K562 (cell line): Measurements from ENCODE around the gene KCNE1. TPM values are rescaled to one million over a fixed set of nuclear protein-coding genes. Genes with fewer than 3 reads are reported as not detected.

ENCODE experiments used
- MIER1 ChIP-seq: fragments of 450-650 bp; IDR thresholded peaks from 2 replicates; pipeline ENCODE4 v1.6.1; 2016; ENCODE audit warnings: antibody characterized with exemption, mild to moderate bottlenecking, low read depth
- OTX1 ChIP-seq: fragments of 450-650 bp; formaldehyde crosslinking; IDR thresholded peaks from 2 replicates; pipeline ENCODE4 v1.4.0; 2022; ENCODE audit warnings: mild to moderate bottlenecking
- PTBP1 ChIP-seq: fragments of 200-400 bp; formaldehyde crosslinking; IDR thresholded peaks from 2 replicates; pipeline ENCODE4 v1.6.1; 2017; ENCODE audit warnings: low read depth, low read length
- RAD21 ChIP-seq, 2 experiments: fragments of 250-450 bp in 1 of 2; fragments of 450-650 bp in 1 of 2; sonication (Bioruptor Pico) in 1 of 2; formaldehyde crosslinking in 1 of 2; IDR thresholded peaks in 1 of 2; conservative IDR thresholded peaks in 1 of 2; 2 replicates each; pipeline versions ENCODE4 v1.4.0 to v1.8.0; 2020 to 2022; ENCODE audit warnings: mild to moderate bottlenecking in 2 of 2, moderate library complexity in 1 of 2
- SMC3 ChIP-seq: conservative IDR thresholded peaks from 2 replicates; pipeline ENCODE4 v1.6.1; 2011; ENCODE audit warnings: low read depth, low read length, improper control_type of control experiment; ENCODE audit not compliant: insufficient read depth
- TEAD2 ChIP-seq: fragments of 450-650 bp; IDR thresholded peaks from 2 replicates; pipeline ENCODE4 v1.6.1; 2016; ENCODE audit warnings: missing genetic modification characterization, control low read depth, missing compliant biosample characterization
- polyA plus RNA-seq, 8 experiments: library from polyadenylated mRNA; depleted of rRNA in 4 of 8; stranded (reverse) in 5 of 8; unstranded in 3 of 8; fragments of >200 nt; fragmentation: Nextera tagmentation in 2 of 8; fragmentation: Illumina TruSeq in 1 of 8; extraction: Ambion mirVana in 2 of 8; extraction: Trizol in 1 of 8; gene quantifications; 2 replicates each; pipeline versions ENCODE4 v1.2.1 to v1.2.3, GENCODE V29; 2011 to 2014; ENCODE audit warnings: inconsistent platforms in 1 of 8, missing spikeins in 1 of 8
- total RNA-seq, 7 experiments: library from RNA; depleted of rRNA in 6 of 7; stranded (reverse); fragments of >200 nt in 6 of 7; fragmentation: Illumina TruSeq in 2 of 7; extraction: Trizol in 2 of 7; gene quantifications; 2 replicates each; pipeline versions ENCODE4 v1.2.1 to v1.2.3, GENCODE V29; 2011 to 2021; ENCODE audit warnings: low replicate concordance in 1 of 7
- TF ChIP-seq, protein P1 (sequence below), 3 experiments: fragments of 200-800 bp in 1 of 3; sonication (Bioruptor generic) in 1 of 3; sonication (generic) in 1 of 3; formaldehyde crosslinking in 1 of 3; IDR thresholded peaks; 2 replicates each; pipeline versions ENCODE4 v1.6.1 to v1.8.0; 2016 to 2022; ENCODE audit warnings: mild to moderate bottlenecking in 2 of 3, missing compliant biosample characterization in 2 of 3, missing genetic modification characterization in 2 of 3, missing genetic modification reagents in 1 of 3
- TF ChIP-seq, protein P2 (sequence below), 2 experiments: fragments of 450-650 bp in 1 of 2; sonication (generic) in 1 of 2; formaldehyde crosslinking in 1 of 2; IDR thresholded peaks; 2 replicates each; pipeline versions ENCODE4 v1.7.1 to v1.9.0; 2016 to 2022; ENCODE audit warnings: inconsistent platforms in 1 of 2, mild to moderate bottlenecking in 1 of 2, missing genetic modification reagents in 1 of 2

The KCNE1 gene
- total and polyA plus RNA-seq, 9 of the 15 experiments (the other 6 are each of a cell fraction or from before 2014, with no cell fraction given), result 0.05 to 0.22 (median 0.11) TPM; not detected in 3

DNA sequence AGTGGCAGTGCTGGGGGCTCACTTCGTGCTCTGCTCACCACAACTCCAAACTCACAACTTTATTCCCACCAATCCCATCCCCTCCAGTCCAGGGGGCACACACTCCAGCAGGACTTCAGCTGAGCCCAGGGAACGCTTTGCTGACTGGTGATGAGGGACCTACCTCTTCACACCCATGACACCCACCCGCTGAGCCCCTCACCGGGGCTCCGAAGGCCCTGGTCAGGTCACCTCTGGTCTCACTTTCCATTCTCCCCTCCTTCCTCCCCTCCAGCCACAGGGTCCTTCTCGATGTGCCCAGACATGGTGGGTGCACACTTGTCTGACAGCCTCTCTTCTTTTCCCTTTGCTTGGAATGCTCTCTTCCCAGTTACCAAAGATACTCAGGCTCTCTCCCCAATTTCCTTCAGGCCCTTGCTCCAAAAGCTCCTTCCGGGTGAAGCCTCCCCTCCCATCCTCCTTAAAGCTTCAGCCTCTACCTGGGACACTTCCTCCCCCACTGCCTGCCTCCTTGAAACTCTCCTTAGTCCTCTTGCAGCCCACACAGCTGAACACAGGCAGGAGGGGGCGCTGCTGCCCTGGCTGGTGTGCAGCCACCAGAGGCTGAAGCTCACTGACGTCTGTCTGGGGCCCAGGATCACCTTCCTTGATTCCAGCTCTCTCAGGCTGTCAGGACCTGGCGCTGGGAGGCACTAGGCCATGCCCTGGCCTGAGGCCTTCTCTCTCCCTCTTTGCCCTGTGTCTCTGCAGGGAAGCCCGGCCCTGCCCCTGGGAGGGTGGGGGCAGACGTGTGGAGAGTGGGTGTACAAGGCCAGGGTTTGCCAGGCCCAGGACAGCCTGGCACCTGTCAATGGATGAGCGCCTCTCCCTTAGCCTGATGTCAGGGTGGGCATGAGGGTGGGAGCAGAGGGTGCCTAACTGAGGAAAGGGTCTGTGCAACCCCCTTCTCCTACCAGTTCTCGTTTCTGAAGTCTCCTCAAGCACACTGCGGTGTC, 1.6 kb downstream of the KCNE1 start (continued):
- TF ChIP-seq PTBP1 (0 out of 2 replicates have a peak, but pooled peaks have one; percentile 87), TEAD2 (no peak), MIER1 (peak; percentile 89), RAD21 (CRISPR knock-in tag; conservative IDR thresholded peaks at IDR 0.05 in 1 of 2, IDR thresholded peaks at IDR 0.05 in 1 of 2) (peak; percentile 98 to 99), SMC3 (peak; percentile 70), OTX1 (CRISPR knock-in tag) (0 out of 2 replicates have a peak, but pooled peaks have one; percentile 35)
- TF ChIP-seq, protein P1, sequence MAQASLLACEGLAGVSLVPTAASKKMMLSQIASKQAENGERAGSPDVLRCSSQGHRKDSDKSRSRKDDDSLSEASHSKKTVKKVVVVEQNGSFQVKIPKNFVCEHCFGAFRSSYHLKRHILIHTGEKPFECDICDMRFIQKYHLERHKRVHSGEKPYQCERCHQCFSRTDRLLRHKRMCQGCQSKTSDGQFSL (CRISPR knock-in tag; IDR thresholded peaks at IDR 0.05), result peak; percentile 64; the same call in 1 of the 2 replicates
- TF ChIP-seq, protein P1 (tag; IDR thresholded peaks at IDR 0.05), result no peak
- TF ChIP-seq, protein P2, sequence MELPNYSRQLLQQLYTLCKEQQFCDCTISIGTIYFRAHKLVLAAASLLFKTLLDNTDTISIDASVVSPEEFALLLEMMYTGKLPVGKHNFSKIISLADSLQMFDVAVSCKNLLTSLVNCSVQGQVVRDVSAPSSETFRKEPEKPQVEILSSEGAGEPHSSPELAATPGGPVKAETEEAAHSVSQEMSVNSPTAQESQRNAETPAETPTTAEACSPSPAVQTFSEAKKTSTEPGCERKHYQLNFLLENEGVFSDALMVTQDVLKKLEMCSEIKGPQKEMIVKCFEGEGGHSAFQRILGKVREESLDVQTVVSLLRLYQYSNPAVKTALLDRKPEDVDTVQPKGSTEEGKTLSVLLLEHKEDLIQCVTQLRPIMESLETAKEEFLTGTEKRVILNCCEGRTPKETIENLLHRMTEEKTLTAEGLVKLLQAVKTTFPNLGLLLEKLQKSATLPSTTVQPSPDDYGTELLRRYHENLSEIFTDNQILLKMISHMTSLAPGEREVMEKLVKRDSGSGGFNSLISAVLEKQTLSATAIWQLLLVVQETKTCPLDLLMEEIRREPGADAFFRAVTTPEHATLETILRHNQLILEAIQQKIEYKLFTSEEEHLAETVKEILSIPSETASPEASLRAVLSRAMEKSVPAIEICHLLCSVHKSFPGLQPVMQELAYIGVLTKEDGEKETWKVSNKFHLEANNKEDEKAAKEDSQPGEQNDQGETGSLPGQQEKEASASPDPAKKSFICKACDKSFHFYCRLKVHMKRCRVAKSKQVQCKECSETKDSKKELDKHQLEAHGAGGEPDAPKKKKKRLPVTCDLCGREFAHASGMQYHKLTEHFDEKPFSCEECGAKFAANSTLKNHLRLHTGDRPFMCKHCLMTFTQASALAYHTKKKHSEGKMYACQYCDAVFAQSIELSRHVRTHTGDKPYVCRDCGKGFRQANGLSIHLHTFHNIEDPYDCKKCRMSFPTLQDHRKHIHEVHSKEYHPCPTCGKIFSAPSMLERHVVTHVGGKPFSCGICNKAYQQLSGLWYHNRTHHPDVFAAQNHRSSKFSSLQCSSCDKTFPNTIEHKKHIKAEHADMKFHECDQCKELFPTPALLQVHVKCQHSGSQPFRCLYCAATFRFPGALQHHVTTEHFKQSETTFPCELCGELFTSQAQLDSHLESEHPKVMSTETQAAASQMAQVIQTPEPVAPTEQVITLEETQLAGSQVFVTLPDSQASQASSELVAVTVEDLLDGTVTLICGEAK (IDR thresholded peaks at IDR 0.05), result no peak
- TF ChIP-seq, protein P2 (CRISPR knock-in tag; IDR thresholded peaks at IDR 0.05), result 0 out of 2 replicates have a peak, but pooled peaks have one; percentile 17
- TF ChIP-seq, all 486 proteins: peak for 20
